Spinal cord (tissue), 10 donors: ENCODE data around the gene WASF3. TPM values are rescaled to one million over a fixed set of nuclear protein-coding genes. Genes with fewer than 3 reads are reported as not detected.

Source experiments
- DNase-seq, 6 donors: peaks; one replicate each; pipeline versions ENCODE4 v3.0.0 to v3.0.0-alpha.2; 2013 to 2015; ENCODE audit warnings: low spot score in 6 of 6, low read depth in 4 of 6
- H3K27ac ChIP-seq: one replicate; pipeline ENCODE4 v1.5.1; 2013; ENCODE audit warnings: low read depth, low read length, control low read depth
- H3K27me3 ChIP-seq: one replicate; pipeline ENCODE4 v1.6.1; 2013; ENCODE audit warnings: low read length; ENCODE audit not compliant: control insufficient read depth, insufficient read depth
- H3K36me3 ChIP-seq: one replicate; pipeline ENCODE4 v1.6.1; 2013; ENCODE audit warnings: low read length; ENCODE audit not compliant: control insufficient read depth, insufficient read depth
- H3K4me1 ChIP-seq: one replicate; pipeline ENCODE4 v1.6.1; 2013; ENCODE audit warnings: low read length; ENCODE audit not compliant: control insufficient read depth, insufficient read depth
- H3K4me3 ChIP-seq: one replicate; pipeline ENCODE4 v1.5.1; 2013; ENCODE audit warnings: low read depth, low read length, control low read depth
- H3K9me3 ChIP-seq: one replicate; pipeline ENCODE4 v1.6.1; 2013; ENCODE audit warnings: low read length; ENCODE audit not compliant: control insufficient read depth, insufficient read depth
- WGBS: methylation state at CpG from one replicate; pipeline ENCODE4 v1.1.5; 2013; ENCODE audit warnings: missing lambda C conversion rate; ENCODE audit not compliant: insufficient coverage; 5-methylcytosine and 5-hydroxymethylcytosine counted together
- polyA plus RNA-seq, 2 donors: library from polyadenylated mRNA; unstranded; fragments of 120-200 nt; gene quantifications; one replicate each; pipeline ENCODE4 v1.2.1, GENCODE V29; 2013; ENCODE audit not compliant: insufficient read length in 2 of 2
- total RNA-seq, 2 donors: library from RNA; depleted of rRNA in 1 of 2; stranded (reverse); fragments of 120-200 nt in 1 of 2; fragments of >200 nt in 1 of 2; gene quantifications; one replicate each; pipeline versions ENCODE4 v1.2.3 to v1.2.4, GENCODE V29; 2013 to 2014
- donor health status: healthy.

WASF3 gene
- total and polyA plus RNA-seq, 4 donors = 19.5 to 68.8 (median 53.0) TPM

DNA sequence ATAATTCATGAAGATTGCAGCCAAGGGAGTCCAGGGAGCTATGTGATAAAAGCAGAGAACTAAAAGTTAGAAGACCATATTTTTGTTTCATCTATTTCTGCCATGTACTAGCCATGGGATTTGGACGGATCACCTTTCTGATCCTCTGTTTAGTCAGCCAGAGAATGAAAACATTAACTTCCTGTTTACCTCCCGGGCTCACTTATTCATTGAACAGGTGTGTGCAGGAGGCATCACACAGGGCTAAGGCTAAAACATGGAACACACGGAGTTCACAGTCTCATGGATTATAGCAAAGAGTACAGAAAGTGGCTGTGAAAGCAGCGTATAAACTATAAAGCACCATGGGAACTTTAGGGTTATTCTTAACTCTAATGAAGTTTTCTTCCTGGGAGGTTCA, 106.3 kb downstream of the WASF3 start:
- 63% methylated on average over 3 of the region's 4 CpGs for WGBS
- H3K4me3 ChIP-seq = no peak overlapping the region
- H3K36me3 ChIP-seq = no peaks in the 10 kb centered on the region
- H3K4me1 ChIP-seq = peaks cover 7% of the 10 kb centered on the region
- H3K27me3 ChIP-seq = no peaks in the 10 kb centered on the region
- no peak overlapping the region for H3K27ac ChIP-seq
- H3K9me3 ChIP-seq = no peaks in the 10 kb centered on the region
- peak in 1 of 6 donors; percentile 53 for DNase-seq

DNA sequence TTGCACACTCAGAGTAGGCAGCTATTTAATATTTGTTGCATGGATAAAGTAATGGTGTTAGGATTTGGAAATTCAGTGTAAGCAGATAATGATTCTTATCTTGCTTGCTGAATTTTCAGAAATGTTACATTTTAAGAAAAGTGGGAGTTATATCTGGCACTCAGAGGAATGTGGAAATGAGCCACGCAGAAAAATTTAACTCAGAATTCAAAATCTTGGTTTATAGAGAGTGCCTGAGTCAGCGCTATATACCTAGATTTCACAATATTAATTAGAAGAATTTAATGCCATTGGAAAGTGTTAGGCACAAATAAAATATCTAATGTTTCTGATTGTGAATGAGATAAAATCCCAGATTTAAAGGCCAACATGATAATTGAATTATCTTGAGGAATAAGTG, 106.8 kb downstream of the WASF3 start:
- Histone ChIP-seq H3K27ac (no peak overlapping the region), H3K4me3 (no peak overlapping the region), H3K4me1 (peaks cover 7% of the 10 kb centered on the region), H3K27me3 (no peaks in the 10 kb centered on the region), H3K9me3 (no peaks in the 10 kb centered on the region), H3K36me3 (no peaks in the 10 kb centered on the region)
- no peak for DNase-seq
- WGBS = no CpG with 5 or more reads among the region's 2 CpGs

DNA sequence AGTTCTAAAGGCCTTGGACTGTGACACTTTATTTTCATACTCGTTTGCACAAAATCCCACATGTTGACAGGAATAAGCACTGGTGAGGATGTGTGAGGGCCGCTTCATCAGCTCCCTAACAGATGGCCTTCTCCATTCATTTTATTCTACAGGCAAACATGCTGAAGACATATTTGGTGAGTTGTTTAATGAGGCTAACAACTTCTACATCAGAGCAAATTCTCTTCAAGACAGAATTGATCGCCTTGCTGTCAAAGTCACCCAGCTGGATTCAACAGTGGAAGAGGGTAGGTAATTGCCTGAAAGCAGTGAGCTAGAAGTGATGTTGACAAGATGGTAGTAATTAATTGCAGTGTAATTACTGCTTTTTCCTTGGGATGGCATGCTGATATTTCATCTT, 107.4 kb downstream of the WASF3 start:
- Histone ChIP-seq H3K4me1 (peaks cover 7% of the 10 kb centered on the region), H3K9me3 (no peaks in the 10 kb centered on the region), H3K36me3 (no peaks in the 10 kb centered on the region), H3K27me3 (no peaks in the 10 kb centered on the region), H3K4me3 (no peak overlapping the region), H3K27ac (no peak overlapping the region)
- DNase-seq = peak in 3 of 6 donors; percentile 12 to 76 (median 24)
- WGBS = no CpG with 5 or more reads among the region's 3 CpGs

DNA sequence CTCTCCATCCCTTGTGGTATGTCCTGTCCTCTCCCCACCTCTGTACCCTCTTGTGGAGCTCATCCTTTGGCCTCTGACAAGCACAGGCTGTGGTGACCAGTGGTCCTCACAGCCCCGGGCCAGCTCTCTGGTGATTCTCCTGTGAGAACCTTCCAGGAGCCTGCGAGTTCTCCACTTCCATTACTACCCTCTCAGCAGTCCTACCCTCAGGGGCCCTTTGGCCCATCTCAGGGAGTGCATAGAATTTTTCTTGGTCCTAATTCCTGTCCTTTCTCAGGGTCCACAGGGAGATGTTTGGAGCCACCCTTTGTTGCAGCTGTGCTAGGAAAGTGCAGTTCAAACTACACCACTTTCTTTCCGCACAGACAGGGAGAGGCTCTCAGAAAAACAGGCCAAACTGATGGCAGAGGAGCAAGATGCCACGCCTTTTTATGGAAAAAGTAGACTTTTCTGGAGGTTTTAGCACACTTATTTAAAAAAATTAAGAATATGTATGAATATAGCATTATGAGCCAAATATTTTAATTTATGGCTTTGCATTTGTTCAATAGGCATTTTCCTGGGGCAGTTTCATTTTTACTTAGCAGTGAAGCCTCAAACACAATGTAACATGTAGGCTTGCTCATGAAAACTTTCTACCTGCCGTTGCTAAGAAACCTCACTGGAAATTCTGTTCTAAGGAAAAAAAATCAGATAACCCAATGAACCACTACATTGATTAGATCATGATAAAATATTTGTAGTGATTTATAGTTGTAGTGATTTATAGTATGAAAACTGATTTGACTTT, 111.1 kb downstream of the WASF3 start:
- no peak overlapping the region for H3K4me3 ChIP-seq
- no peak for DNase-seq
- no peaks in the 10 kb centered on the region for H3K4me1 ChIP-seq
- WGBS = 88% methylated on average over 2 of the region's 5 CpGs
- H3K36me3 ChIP-seq = no peaks in the 10 kb centered on the region
- no peaks in the 10 kb centered on the region for H3K9me3 ChIP-seq
- H3K27ac ChIP-seq = no peak overlapping the region
- no peaks in the 10 kb centered on the region for H3K27me3 ChIP-seq

DNA sequence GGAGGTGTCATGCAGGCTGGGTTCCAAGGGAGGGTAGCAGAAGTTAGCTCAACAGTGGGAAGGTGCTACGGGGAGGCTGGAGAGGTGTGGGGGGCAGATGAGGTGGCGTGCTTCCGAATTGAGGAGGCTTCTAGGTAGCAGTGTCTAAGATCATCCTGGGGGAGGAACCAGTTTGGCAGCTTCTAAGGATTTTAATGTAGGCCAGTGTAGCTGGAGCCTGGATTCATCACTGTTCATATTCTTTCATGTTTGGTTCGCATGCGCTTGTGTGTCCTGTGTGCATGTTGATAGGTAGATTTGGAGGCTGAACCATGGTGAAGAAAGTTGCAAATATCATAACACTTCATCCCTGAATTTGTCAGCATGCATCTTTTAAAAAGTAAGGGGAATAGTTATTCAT, 116.4 kb downstream of the WASF3 start:
- no peaks in the 10 kb centered on the region for H3K9me3 ChIP-seq
- DNase-seq = no peak
- no peak overlapping the region for H3K27ac ChIP-seq
- WGBS = 88% methylated on average over 3 of the region's 5 CpGs
- H3K4me1 ChIP-seq = peaks cover under 1% of the 10 kb centered on the region
- H3K4me3 ChIP-seq = no peak overlapping the region
- peaks cover 5% of the 10 kb centered on the region for H3K36me3 ChIP-seq
- no peaks in the 10 kb centered on the region for H3K27me3 ChIP-seq

DNA sequence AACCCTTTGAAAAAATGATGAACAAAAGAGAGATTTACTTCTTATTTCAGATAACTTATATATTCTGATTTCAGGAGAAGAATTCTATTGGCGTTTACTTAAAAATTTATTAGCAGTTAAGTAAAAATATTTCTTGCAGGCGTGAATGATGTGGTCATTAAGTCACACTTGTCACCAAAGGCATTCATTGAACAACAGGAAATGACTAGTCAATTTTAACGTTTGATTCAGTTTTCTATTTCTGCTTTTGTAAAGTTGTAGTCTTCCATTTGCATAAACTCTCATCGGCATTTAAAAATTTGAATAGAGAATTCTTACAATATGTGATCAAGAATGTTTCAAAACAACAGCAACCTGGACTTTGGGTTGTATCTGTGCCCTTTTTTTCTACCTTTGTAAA, 119.7 kb downstream of the WASF3 start:
- no peaks in the 10 kb centered on the region for H3K9me3 ChIP-seq
- no peak overlapping the region for H3K4me3 ChIP-seq
- H3K4me1 ChIP-seq = peaks cover 4% of the 10 kb centered on the region
- no peak for DNase-seq
- WGBS = no CpG with 5 or more reads among the region's 4 CpGs
- peaks cover 23% of the 10 kb centered on the region for H3K36me3 ChIP-seq
- no peaks in the 10 kb centered on the region for H3K27me3 ChIP-seq
- H3K27ac ChIP-seq = no peak overlapping the region

DNA sequence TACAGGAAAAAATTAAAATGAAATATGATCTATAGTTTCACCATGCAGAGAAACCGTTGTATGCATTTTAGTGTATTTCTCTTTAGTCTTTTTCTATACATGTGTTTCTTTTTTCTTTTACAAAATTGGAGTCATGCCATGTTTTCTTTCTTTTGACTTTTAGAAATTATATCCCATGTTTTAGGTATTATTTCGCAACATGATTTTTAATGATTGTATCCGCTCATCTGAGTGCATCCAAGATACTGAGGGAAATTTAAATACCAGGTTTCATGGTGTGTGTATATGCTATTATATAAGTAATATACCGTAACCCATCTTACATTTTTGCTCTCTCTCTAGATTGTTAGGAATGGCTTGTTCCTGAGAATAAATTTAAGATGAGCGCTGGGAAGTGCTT, 120.8 kb downstream of the WASF3 start:
- H3K36me3 ChIP-seq = peaks cover 33% of the 10 kb centered on the region
- H3K27ac ChIP-seq = no peak overlapping the region
- no peak for DNase-seq
- H3K27me3 ChIP-seq = no peaks in the 10 kb centered on the region
- H3K4me3 ChIP-seq = no peak overlapping the region
- H3K4me1 ChIP-seq = peaks cover 4% of the 10 kb centered on the region
- 100% methylated on average over 1 of the region's 5 CpGs for WGBS
- H3K9me3 ChIP-seq = no peaks in the 10 kb centered on the region

DNA sequence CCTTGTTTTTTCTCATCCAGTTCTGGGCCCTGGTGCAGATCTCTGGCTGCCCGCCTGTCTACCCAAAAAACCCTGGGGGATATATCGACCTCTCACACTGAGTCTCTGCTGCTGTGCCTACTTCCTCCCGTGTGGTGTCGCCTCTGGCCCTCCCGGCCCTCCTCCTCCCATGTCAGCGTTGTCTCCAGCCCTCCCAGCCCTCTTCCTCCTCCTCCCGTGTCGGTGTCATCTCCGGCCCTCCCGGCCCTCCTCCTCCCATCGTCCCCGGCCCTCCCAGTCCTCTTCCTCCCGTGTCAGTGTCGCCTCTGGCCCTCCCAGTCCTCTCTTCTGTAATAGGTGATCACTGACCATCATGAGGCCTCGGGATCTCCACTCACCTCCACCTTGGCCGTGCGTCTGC, 121.3 kb downstream of the WASF3 start:
- Histone ChIP-seq H3K27ac (no peak overlapping the region), H3K9me3 (no peaks in the 10 kb centered on the region), H3K36me3 (peaks cover 35% of the 10 kb centered on the region), H3K27me3 (no peaks in the 10 kb centered on the region), H3K4me1 (peaks cover 4% of the 10 kb centered on the region), H3K4me3 (no peak overlapping the region)
- no peak for DNase-seq
- 71% methylated on average over 17 of the region's 17 CpGs for WGBS

DNA sequence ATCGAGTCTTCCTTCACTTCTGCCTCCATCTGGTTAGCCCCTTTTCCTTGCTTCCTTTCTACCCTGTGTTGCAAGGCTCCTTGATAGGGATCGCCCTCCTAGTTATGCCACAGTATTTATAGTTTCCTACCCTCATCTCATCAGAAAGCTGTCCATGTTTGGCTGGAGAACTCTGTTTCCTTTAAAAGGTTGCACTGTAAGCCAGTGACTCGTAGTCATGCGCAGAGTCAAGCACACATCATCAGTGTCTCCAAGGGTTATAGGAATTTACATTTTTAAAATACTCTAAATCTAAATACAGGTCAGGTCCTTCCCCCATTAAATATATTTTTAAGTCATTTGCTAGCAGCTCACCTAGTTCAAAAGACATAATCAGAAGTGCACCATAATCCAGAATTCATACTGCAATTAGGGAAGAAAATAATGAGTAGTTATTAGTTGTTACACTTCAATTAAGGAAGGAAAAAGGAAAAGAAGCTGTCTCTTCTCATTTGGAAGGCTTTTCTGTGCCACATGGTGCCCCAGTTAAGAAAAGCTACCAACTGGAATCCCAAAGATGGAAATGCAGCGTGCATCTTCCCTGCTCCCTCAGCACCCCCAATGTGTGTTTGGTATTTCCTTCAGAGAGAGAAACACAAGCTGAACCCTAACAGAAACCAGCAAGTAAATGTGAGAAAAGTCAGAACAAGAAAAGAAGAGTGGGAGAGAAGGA, 122.1 kb downstream of the WASF3 start:
- whole genome bisulfite sequencing = 92% methylated on average over 1 of the region's 5 CpGs
- H3K27ac ChIP-seq = no peak overlapping the region
- DNase-seq = peak in 1 of 6 donors; percentile 8

DNA sequence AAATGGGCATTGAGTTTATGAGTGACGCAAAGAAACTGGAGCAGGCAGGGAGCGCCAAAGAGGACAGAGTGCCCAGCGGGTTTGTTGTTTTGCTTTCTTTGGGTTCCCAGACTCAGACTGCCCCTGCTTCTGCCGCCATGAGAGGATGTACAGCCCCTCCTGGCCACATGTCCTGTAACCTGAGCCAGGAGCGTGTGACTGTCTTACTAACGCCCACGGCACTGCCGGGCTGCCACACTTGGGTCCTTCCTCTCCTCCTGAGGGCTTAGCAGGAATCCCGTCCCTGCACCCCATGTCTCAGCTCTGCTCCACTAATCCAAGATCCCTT, 122.6 kb downstream of the WASF3 start:
- DNase-seq = peak in 1 of 6 donors; percentile 13
- H3K36me3 ChIP-seq = peaks cover 40% of the 10 kb centered on the region
- peaks cover 4% of the 10 kb centered on the region for H3K4me1 ChIP-seq
- H3K4me3 ChIP-seq = no peak overlapping the region
- no peaks in the 10 kb centered on the region for H3K9me3 ChIP-seq
- H3K27me3 ChIP-seq = no peaks in the 10 kb centered on the region
- H3K27ac ChIP-seq = no peak overlapping the region
- WGBS = 52% methylated on average over 9 of the region's 9 CpGs

More for the DNA sequence above, 122.1 kb downstream of the WASF3 start:
- Histone ChIP-seq H3K4me3 (no peak overlapping the region), H3K9me3 (no peaks in the 10 kb centered on the region), H3K36me3 (peaks cover 37% of the 10 kb centered on the region), H3K27me3 (no peaks in the 10 kb centered on the region), H3K4me1 (peaks cover 4% of the 10 kb centered on the region)
